ENCODE data around the gene LHX2.

GRCh38 chr9:124016175-124017050 is 4.8 kb downstream of the LHX2 start:
- TF ChIP-seq CTCF (conservative IDR thresholded peaks at IDR 0.05) (no peak), EZH2 (IDR thresholded peaks at IDR 0.05; ENCODE audit: low read depth) (no peak)

All from PC-9 (cell line).